Epithelial cell of esophagus (primary cell): ENCODE results near the gene EBF3.

ENCODE experiments used
- DNase-seq: peaks from one replicate; pipeline ENCODE4 v3.0.0; 2010; ENCODE audit warnings: low read depth
- H3K4me3 ChIP-seq: 2 replicates; pipeline ENCODE4 v1.5.1; 2011; ENCODE audit warnings: mild to moderate bottlenecking, low read length, control low read depth
- CTCF ChIP-seq: IDR thresholded peaks from 2 replicates; pipeline ENCODE4 v1.5.1; 2011; ENCODE audit warnings: low read depth, mild to moderate bottlenecking, low read length, control low read depth, inconsistent platforms; ENCODE audit not compliant: insufficient read depth; ENCODE audit errors: missing control alignments

EBF3 gene

GRCh38 chr10:129919358-129919757, 44.7 kb downstream of the EBF3 start:
- TF ChIP-seq CTCF, result no peak
- no peak for DNase-seq
- H3K4me3 ChIP-seq, result no peak overlapping the region

DNA sequence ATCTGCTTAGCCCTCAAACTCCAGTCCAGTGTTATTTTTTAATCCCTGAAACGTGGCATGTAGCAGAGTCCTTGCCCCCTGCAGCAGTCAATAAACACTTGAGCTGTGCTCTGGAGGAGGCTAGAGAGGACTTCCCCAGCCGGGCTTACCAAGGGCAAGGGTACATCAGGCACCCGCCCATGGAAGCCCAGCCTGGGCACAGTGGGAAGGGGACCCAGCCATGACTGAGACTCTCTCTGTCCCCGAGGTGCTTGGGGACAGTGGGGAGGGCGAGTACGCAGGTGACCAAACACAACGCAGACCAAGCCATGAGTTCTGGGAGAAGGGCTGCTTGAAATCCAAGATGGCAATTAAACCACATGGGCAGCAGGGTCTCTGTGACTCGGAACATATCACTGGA, 45.2 kb downstream of the EBF3 start:
- H3K4me3 ChIP-seq, result no peak overlapping the region
- TF ChIP-seq CTCF, result no peak
- DNase-seq, result no peak

DNA sequence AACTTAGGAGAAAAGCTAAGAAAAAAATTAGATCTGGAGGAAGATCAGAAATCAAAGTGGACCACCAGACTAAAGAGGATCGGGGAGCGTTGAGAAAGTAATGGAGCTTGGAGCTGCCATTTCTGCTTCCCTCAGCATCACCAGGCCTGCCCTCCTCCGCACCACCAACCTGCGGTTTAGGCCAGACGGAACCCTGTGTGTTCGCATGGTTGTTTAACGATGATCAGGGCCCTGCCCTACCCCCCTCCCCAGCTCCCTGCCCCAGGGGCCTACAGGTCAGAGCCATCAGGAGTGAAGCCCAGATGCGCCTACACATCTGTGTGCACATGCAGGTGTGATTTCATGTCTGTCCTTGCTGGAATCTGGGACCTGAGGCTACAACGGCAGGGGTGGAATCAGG, 45.7 kb downstream of the EBF3 start:
- DNase-seq, result no peak
- H3K4me3 ChIP-seq, result no peak overlapping the region
- TF ChIP-seq CTCF, result no peak

DNA sequence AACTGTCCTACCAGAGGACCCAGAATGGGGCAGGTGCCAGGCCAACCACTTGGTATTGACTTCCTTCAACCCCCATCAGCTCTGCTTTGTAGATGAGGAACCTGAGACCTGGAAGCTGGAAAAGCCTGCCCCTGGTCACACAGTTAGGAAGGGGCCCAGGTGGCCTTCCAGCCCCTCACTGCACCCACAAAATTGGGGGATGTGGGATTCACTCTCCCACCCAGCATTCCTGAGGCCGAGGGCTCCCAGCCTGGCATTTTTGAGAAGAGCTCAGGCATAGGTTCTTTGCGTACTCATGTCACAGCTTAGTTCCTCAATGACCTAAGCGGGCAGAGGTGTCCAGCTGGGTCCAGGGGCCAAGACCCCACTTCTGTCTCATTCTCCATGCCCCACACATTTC, 46.1 kb downstream of the EBF3 start:
- H3K4me3 ChIP-seq, result no peak overlapping the region
- no peak for DNase-seq
- no peak for TF ChIP-seq CTCF

- DNase-seq, result no peak
- H3K4me3 ChIP-seq, result no peak overlapping the region
- TF ChIP-seq CTCF, result no peak
These were observed 47.5 kb downstream of the EBF3 start for GRCh38 chr10:129916506-129916995.

DNA sequence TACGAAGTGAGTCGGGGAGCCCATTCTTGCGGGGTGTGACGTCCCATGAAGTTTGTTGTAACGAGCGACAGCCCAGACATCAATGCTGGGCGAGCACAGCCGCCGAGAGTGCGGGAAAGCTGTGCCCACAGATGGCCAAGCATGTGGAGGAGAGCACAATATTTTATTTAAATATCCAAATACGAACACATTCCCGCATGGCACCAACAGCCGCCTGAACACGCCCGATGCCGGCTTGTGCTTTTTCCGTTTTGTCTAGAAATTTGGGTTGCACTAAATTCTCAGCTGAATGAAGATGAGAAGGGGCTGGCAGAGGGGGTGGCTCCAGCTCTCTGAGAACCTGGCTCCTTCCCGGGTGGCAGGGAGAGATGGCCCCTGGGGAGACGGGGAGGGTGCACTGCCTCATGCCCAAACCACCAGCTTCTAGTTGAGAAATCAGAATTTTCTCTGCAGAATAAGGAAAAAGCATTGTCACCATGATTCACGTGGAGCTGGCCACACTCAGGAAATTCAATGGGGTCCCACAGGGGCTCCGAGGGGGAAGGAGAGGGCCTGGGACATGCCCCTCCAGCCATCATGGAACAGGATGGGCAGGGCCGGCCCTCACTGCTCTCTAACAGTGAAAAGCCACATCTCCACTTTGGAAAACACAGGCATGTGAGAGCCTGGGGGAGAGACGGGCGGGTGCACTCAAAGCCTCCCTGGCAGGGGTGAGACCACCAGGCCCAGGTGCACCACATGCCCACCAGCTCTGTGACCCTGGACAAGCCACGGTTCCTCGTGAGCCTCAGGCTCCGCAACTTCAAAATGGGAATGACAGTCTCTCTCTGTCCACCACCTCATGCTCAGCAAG, 48.3 kb downstream of the EBF3 start:
- no peak overlapping the region for H3K4me3 ChIP-seq
- no peak for DNase-seq
- no peak for TF ChIP-seq CTCF

DNA sequence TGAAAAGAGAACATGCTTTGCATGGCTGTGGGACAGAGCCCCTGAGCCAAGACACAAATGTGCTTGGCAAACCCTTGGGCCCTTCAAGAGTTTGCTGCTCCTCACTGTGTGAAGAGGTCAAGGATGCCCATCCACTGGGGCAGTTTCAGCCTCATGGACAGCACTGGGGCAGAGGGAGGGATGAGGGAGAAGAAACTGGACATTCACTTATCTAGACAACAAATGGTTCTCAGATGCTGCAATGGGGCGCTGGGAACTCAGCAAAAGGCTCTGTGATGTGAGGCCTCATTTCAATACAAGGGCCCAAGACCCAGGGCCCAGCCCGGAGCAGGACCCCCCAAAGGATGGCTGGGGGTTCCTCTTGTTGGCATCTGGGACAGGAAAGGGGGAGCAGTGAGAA, 49.1 kb downstream of the EBF3 start:
- no peak for DNase-seq
- no peak for TF ChIP-seq CTCF
- no peak overlapping the region for H3K4me3 ChIP-seq
